ENCODE data around the gene GUCA2A. TPM values are rescaled to one million over a fixed set of nuclear protein-coding genes. Genes with fewer than 3 reads are reported as not detected.

The GUCA2A gene
- total and polyA plus RNA-seq, 2 of the 13 experiments (the other 11 are each of a cell fraction or from before 2014, with no cell fraction given), result not detected

- TF ChIP-seq POLR2G (IDR thresholded peaks at IDR 0.05; ENCODE audit: low read depth, low read length) (no peak), ZNF749 (CRISPR knock-in tag; IDR thresholded peaks at IDR 0.05; ENCODE audit: borderline replicate concordance) (no peak)
Measured at GRCh38 chr1:42137766-42138165, 26.8 kb downstream of the GUCA2A start (continued).

DNA sequence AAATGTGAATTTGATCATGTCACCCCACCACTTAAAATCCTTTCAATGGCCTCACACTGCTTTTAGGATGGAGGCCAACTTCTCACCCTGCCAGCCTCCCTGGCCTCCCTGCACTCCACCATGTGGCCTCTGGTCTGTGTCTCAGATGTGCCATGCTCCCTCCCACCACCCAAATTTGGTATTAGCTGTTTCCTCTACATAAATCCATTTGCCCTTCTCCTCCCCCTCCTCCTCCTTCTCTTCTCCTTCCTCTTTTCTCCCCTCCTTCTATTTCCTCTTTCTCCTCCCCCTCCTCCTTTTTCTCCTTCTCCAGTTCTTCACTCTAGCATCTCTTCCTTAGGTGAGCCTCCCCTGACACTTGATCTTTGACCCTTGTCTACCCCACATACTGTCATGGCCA lies 28.1 kb downstream of the GUCA2A start:
- H3K27me3 ChIP-seq (ENCODE audit: control insufficient read depth in 1 of 2, insufficient read depth in 2 of 2, low read length in 2 of 2), result peaks cover 0 to 16% of the 10 kb centered on the region in 2 experiments; a peak in 3 of 5 replicates
- intact Hi-C loops (cut with micrococcal nuclease; ENCODE audit: unreplicated experiment) (no loop called here), in situ Hi-C loops (cut with HindIII; ENCODE audit: extremely low pct_ligation_motif_present, low pct_unique_long_range_greater_than_20kb) (no loop called here)
- ChIA-PET CTCF (ENCODE audit: low intra/inter-chr PET ratio, low total read pairs) (no interaction called here), POLR2A (no interaction called here)
- no peak overlapping the region for H3K4me2 ChIP-seq (ENCODE audit: low read depth, low read length)
- no peak overlapping the region for H3K9ac ChIP-seq (ENCODE audit: insufficient read depth, low read depth, low read length)
- no peaks in the 10 kb centered on the region for H3K36me3 ChIP-seq (replicated peaks in 1 of 2; ENCODE audit: control insufficient read depth in 1 of 2, insufficient read depth in 2 of 2, low read length in 2 of 2)
- ATAC-seq, result no peak
- no peak overlapping the region for H3K27ac ChIP-seq (ENCODE audit: extremely low read length, insufficient read depth, low read length)
- TF ChIP-seq NR3C1 (CRISPR knock-in tag; IDR thresholded peaks at IDR 0.05), result no peak
- TF ChIP-seq, protein P1, sequence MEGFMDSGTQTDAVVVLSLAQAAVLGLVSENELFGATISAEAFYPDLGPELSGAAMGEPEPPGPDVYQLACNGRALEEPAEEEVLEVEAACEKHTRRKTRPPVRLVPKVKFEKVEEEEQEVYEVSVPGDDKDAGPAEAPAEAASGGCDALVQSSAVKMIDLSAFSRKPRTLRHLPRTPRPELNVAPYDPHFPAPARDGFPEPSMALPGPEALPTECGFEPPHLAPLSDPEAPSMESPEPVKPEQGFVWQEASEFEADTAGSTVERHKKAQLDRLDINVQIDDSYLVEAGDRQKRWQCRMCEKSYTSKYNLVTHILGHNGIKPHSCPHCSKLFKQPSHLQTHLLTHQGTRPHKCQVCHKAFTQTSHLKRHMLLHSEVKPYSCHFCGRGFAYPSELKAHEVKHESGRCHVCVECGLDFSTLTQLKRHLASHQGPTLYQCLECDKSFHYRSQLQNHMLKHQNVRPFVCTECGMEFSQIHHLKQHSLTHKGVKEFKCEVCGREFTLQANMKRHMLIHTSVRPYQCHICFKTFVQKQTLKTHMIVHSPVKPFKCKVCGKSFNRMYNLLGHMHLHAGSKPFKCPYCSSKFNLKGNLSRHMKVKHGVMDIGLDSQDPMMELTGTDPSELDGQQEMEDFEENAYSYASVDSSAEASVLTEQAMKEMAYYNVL (CRISPR knock-in tag; IDR thresholded peaks at IDR 0.05; ENCODE audit: borderline replicate concordance), result no peak
- 0 out of 2 replicates have a peak, but pooled peaks have one; percentile 23 for TF ChIP-seq MNT (IDR thresholded peaks at IDR 0.05)
- no peak for TF ChIP-seq BCL6 (CRISPR knock-in tag; IDR thresholded peaks at IDR 0.05)
- H3K4me1 ChIP-seq (ENCODE audit: insufficient read depth, low read length), result no peaks in the 10 kb centered on the region
- no TSS peak for BruUV-seq (replicated peaks)
- no peaks in the 10 kb centered on the region for H3K9me3 ChIP-seq (ENCODE audit: low read length)
- no peaks in the 10 kb centered on the region for H4K20me1 ChIP-seq (ENCODE audit: insufficient read depth, low read length)
- H3K4me3 ChIP-seq (replicated peaks in 1 of 3; ENCODE audit: insufficient read depth in 1 of 3, low read depth in 2 of 3, low read length in 3 of 3), result no peak overlapping the region
- no peak for DNase-seq (ENCODE audit: low spot score)
- H3K79me2 ChIP-seq (ENCODE audit: insufficient read depth, low read length), result no peaks in the 10 kb centered on the region
- no peak for FAIRE-seq
- H2AFZ ChIP-seq (ENCODE audit: low read length), result no peak overlapping the region

All from HepG2 (cell line).